Suprapubic skin (tissue), 4 donors: ENCODE measurements around the gene ARFIP2. TPM values are rescaled to one million over a fixed set of nuclear protein-coding genes. Genes with fewer than 3 reads are reported as not detected.
A peak's percentile ranks its signal among the peaks of the same experiment; 100 is the strongest.

Experiments
- DNase-seq, 2 donors: peaks; one replicate each; pipeline ENCODE4 v3.0.0-alpha.2; 2019; ENCODE audit warnings: low spot score in 2 of 2
- H3K27ac ChIP-seq: fragments of 200-600 bp; sonication (generic); one replicate; pipeline ENCODE4 v1.5.1; 2019
- H3K27me3 ChIP-seq: fragments of 200-600 bp; sonication (generic); one replicate; pipeline ENCODE4 v1.5.1; 2019
- H3K36me3 ChIP-seq: fragments of 200-600 bp; sonication (generic); one replicate; pipeline ENCODE4 v1.5.1; 2019
- H3K4me1 ChIP-seq: fragments of 200-600 bp; sonication (generic); one replicate; pipeline ENCODE4 v1.5.1; 2019
- H3K4me3 ChIP-seq: fragments of 200-600 bp; sonication (generic); one replicate; pipeline ENCODE4 v1.5.1; 2019; ENCODE audit warnings: mild to moderate bottlenecking
- H3K9me3 ChIP-seq: fragments of 200-600 bp; sonication (generic); one replicate; pipeline ENCODE4 v1.5.1; 2019
- CTCF ChIP-seq, 2 donors: fragments of 200-600 bp in 1 of 2; fragments of 450-650 bp in 1 of 2; sonication (generic) in 1 of 2; IDR thresholded peaks; one replicate each; pipeline ENCODE4 v1.5.1; 2016 to 2019; ENCODE audit warnings: antibody characterized with exemption in 2 of 2, mild to moderate bottlenecking in 1 of 2, moderate library complexity in 1 of 2
- EP300 ChIP-seq: sonication (generic); formaldehyde crosslinking; IDR thresholded peaks from one replicate; pipeline ENCODE4 v1.6.1; 2017; ENCODE audit warnings: antibody characterized with exemption
- POLR2A ChIP-seq, 2 donors: fragments of 450-650 bp; IDR thresholded peaks; one replicate each; pipeline ENCODE4 v1.6.1; 2017; ENCODE audit warnings: antibody characterized with exemption in 2 of 2, mild to moderate bottlenecking in 2 of 2, moderate library complexity in 2 of 2
- POLR2AphosphoS5 ChIP-seq, 3 donors: sonication (generic); formaldehyde crosslinking; IDR thresholded peaks; one replicate each; pipeline ENCODE4 v1.6.1; 2017; ENCODE audit warnings: antibody characterized with exemption in 3 of 3
- WGBS: methylation state at CpG from one replicate; pipeline ENCODE4 v1.1.5; 2018; 5-methylcytosine and 5-hydroxymethylcytosine counted together
- total RNA-seq, 4 donors: library from RNA; depleted of rRNA; stranded (reverse); fragments of >200 nt; gene quantifications; one replicate each; pipeline ENCODE4 v1.1.0, GENCODE V29; 2016

The ARFIP2 gene
- total RNA-seq, 4 donors from 2014 or later, result 66.3 to 87.5 (median 83.4) TPM

- no peaks in the 10 kb centered on the region for H3K4me1 ChIP-seq
- 32% methylated on average over 5 of the region's 5 CpGs for WGBS
- no peak overlapping the region for H3K4me3 ChIP-seq
- peaks cover 11% of the 10 kb centered on the region for H3K36me3 ChIP-seq
- DNase-seq, result no peak
- H3K27ac ChIP-seq, result no peak overlapping the region
- H3K9me3 ChIP-seq, result no peaks in the 10 kb centered on the region
- H3K27me3 ChIP-seq, result no peaks in the 10 kb centered on the region
- TF ChIP-seq CTCF (IDR thresholded peaks at IDR 0.05), result peak; percentile 47 to 82
- no peak for TF ChIP-seq POLR2AphosphoS5 (IDR thresholded peaks at IDR 0.05)
These were observed 37.7 kb downstream of the ARFIP2 start for GRCh38 chr11:6443269-6444003.

GRCh38 chr11:6442441-6442840 lies 38.7 kb downstream of the ARFIP2 start:
- Histone ChIP-seq H3K9me3 (no peaks in the 10 kb centered on the region), H3K4me3 (no peak overlapping the region), H3K36me3 (peaks cover 1% of the 10 kb centered on the region), H3K27ac (no peak overlapping the region), H3K4me1 (no peaks in the 10 kb centered on the region), H3K27me3 (no peaks in the 10 kb centered on the region)
- DNase-seq, result no peak
- TF ChIP-seq POLR2A (IDR thresholded peaks at IDR 0.05) (no peak), EP300 (no peak), POLR2AphosphoS5 (IDR thresholded peaks at IDR 0.05) (no peak), CTCF (IDR thresholded peaks at IDR 0.05) (no peak)
- WGBS, result 90% methylated on average over 4 of the region's 4 CpGs

GRCh38 chr11:6440906-6441358 lies 40.2 kb downstream of the ARFIP2 start, which contains the start of gene HPX:
HPX (minus strand) TSS chr11:6440987; CDS start chr11:6440963, 24 bp downstream.
- 72% methylated on average over 3 of the region's 3 CpGs for WGBS
- Histone ChIP-seq H3K27me3 (no peaks in the 10 kb centered on the region), H3K9me3 (no peaks in the 10 kb centered on the region), H3K36me3 (no peaks in the 10 kb centered on the region), H3K27ac (no peak within 1 kb of the TSS), H3K4me3 (no peak within 1 kb of the TSS), H3K4me1 (no peaks in the 10 kb centered on the region)
- no peak for DNase-seq
- TF ChIP-seq POLR2A (IDR thresholded peaks at IDR 0.05), result no peak
- no peak for TF ChIP-seq EP300
- TF ChIP-seq POLR2AphosphoS5 (IDR thresholded peaks at IDR 0.05), result no peak
- no peak for TF ChIP-seq CTCF (IDR thresholded peaks at IDR 0.05)

GRCh38 chr11:6438979-6439571 lies 42.1 kb downstream of the ARFIP2 start:
- Histone ChIP-seq H3K9me3 (no peaks in the 10 kb centered on the region), H3K4me1 (no peaks in the 10 kb centered on the region), H3K27ac (no peak overlapping the region), H3K36me3 (no peaks in the 10 kb centered on the region), H3K27me3 (no peaks in the 10 kb centered on the region), H3K4me3 (no peak overlapping the region)
- DNase-seq, result no peak
- 5% methylated on average over 1 of the region's 1 CpG for WGBS
- TF ChIP-seq POLR2AphosphoS5 (IDR thresholded peaks at IDR 0.05), result no peak
- no peak for TF ChIP-seq POLR2A (IDR thresholded peaks at IDR 0.05)
- peak; percentile 26 to 56 for TF ChIP-seq CTCF (IDR thresholded peaks at IDR 0.05)
- no peak for TF ChIP-seq EP300

GRCh38 chr11:6437993-6438392 lies 43.1 kb downstream of the ARFIP2 start:
- Histone ChIP-seq H3K27me3 (no peaks in the 10 kb centered on the region), H3K27ac (no peak overlapping the region), H3K36me3 (no peaks in the 10 kb centered on the region), H3K4me3 (no peak overlapping the region), H3K9me3 (no peaks in the 10 kb centered on the region), H3K4me1 (no peaks in the 10 kb centered on the region)
- whole genome bisulfite sequencing, result 84% methylated on average over 3 of the region's 3 CpGs
- TF ChIP-seq CTCF (IDR thresholded peaks at IDR 0.05) (no peak), POLR2A (IDR thresholded peaks at IDR 0.05) (no peak), EP300 (no peak), POLR2AphosphoS5 (IDR thresholded peaks at IDR 0.05) (no peak)
- DNase-seq, result no peak
